ENCODE measurements around the gene WFS1.

GRCh38 chr4:6230502-6230785 is 39.2 kb upstream of the WFS1 start:
- TF ChIP-seq CTCF (IDR thresholded peaks at IDR 0.05): no peak
- TF ChIP-seq POLR2A (IDR thresholded peaks at IDR 0.05): no peak
- TF ChIP-seq EP300 (IDR thresholded peaks at IDR 0.05): no peak

All from upper lobe of left lung (tissue), 4 donors.